Epithelial cell of prostate (primary cell): ENCODE data around the gene CHSY3.

Experiments used
- DNase-seq: peaks from one replicate; pipeline ENCODE4 v3.0.0-alpha.2; 2011; ENCODE audit warnings: low read depth, low spot score
- H3K27ac ChIP-seq: fragments of 450-650 bp; 2 replicates; pipeline ENCODE4 v1.5.1; 2017; ENCODE audit warnings: mild to moderate bottlenecking

Gene CHSY3

DNA sequence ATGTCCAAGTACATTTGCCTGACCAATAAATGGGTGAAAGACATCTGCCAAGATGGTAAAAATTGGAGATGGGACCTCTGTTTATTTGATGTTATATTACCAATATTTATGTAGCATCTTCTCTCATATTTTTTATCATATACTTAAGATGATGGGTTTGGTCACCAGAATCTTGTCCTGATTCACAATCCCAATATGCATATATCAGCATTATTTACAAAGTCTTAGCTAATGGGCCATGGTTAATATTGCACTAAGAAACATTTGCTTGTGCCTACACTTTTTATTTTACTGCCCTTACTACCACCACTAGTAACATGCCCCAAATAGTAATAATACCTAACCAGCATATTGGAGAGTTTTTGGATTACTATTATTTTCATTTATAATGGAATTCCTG, 116.7 kb downstream of the CHSY3 start:
- DNase-seq = no peak
- no peak overlapping the region for H3K27ac ChIP-seq

DNA sequence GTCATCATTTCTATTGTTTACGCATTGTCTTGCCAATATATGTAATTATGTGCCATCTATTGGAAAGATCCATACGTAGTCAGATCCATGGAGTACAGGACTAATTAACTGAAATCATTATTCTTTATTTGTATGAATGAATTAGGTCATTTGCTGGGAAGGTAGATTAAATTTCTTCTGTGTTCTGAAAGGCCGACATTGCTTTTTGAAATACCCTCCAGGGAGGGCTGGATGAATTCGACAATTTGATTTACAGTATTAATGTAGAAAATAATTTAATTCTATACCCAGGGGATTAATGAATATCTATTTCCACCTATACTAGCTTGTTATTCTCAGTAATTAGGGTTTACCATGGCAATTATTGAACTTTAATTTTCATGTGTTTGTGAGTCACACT, 117.6 kb downstream of the CHSY3 start:
- no peak overlapping the region for H3K27ac ChIP-seq
- no peak for DNase-seq

DNA sequence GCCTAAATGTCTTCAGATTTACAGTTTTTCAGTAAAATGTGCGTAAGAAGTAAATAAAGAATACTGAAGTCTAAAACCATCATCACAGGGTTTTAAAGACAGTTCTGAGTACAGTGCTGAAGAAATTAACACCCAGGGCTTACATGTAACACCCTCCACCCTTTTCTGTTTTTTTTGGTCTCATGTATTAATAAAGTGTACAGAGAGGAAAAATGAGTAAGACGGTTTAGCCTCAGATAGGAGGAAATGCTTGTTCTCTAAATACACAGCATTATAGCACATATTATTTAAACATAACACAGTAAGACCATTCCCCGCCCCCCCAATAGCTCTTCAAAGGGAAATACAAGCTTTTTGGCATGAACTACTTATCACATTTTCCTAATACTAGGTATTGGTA, 119.3 kb downstream of the CHSY3 start:
- no peak for DNase-seq
- no peak overlapping the region for H3K27ac ChIP-seq

DNA sequence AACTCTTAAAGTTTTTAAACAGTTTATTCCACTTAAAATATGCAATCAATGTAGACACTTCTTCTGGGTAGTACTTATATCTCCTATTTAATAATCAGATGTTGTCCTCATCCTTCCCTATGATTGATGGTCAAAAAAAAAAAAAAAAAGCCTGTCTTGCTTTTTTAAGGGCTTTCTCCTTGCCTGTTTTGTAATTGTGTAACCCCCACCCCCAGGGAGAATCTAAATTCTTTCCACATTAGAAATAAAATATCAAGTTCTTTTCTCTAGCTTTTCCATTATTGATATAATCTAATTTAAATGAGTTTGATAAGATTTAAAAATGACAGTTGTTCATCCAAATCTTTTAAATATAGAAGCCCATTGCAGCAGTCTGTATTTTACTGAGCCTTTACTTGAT, 119.7 kb downstream of the CHSY3 start:
- no peak overlapping the region for H3K27ac ChIP-seq
- no peak for DNase-seq

DNA sequence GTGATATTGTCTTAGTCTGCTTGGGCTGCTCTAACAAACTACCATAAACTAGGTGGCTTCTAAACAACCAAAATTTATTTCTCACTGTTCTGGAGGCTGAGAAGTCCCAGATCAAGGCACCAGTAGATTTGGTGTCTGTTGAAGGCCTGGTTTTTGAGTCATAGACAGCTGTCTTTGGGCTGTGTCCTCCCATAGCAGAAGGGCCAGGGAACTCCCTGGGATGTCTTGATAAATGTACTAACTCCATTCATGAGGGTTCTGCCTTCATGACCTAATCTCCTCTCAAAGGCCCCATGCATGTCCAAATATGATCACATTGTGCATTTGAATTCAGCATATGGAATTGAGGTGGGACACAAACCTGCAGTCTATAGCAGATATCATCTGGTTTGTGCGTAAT, 121.2 kb downstream of the CHSY3 start:
- no peak overlapping the region for H3K27ac ChIP-seq
- no peak for DNase-seq

DNA sequence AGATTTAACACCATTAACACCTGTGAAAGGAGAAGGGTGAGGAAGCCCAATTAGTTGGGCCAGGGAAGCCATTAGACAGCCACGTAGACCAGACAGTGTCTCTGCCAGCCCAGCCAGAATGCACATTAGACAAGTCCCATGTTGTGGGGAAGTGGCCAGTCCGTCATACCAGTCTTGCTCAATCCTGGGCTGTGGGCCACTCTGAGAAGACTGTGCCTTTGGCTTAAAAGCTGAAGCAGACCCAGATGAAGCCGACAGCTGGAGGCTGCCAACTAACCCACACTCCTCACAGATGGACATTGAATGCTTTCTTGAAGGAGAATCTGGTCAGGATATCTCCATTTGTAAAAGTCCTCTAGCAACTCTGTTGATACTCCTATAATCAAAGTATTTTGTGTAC, 128.5 kb downstream of the CHSY3 start:
- DNase-seq = no peak
- H3K27ac ChIP-seq = no peak overlapping the region

DNA sequence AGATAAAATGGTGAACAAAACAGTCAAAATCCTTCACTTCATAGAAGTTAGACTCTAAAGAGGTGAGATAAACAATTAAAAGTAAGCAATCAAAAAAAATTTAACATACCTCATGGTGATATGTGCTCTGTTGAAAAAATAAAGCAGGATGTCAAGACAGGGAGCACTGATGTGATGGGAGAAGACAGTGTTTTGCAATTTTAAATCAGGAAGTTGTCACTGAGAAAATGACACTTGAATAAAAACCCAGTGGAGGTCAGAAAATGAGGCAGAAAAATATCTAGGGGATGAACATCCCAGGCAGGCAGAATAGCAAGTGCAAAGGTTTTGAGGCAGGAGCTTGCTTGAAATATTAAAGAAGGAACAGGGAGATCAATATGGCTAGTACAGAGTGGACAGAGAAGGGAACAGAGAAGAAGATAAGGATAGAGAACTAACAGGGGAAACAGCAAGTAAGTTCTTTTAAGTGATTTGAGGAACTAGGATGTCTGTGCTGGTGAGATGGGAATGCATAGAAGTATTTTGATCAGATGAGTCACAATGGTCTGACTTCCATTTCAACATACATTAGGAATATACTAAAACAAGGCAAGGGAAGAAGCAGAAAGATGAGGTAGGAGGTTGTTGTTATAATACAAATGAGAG, 130.4 kb downstream of the CHSY3 start:
- H3K27ac ChIP-seq = no peak overlapping the region
- no peak for DNase-seq

DNA sequence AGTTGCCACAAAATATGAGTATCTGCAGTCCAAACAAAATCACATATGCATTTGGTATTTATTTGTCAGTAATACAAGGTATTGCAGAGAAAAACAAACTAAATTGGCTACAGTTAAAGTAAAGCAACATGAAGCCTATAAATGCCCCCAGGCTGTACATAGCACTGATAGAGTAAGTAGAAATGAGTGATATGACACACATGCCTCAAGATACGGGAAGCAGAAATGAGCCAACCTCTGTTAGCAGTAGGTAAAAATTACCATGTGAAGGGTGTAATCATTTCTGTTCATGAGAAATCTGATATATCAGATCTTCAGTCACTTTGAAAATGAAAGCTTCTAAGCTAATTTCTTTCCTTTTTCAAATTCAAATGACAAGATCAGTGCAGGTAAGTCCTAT, 131.1 kb downstream of the CHSY3 start:
- no peak for DNase-seq
- H3K27ac ChIP-seq = no peak overlapping the region

DNA sequence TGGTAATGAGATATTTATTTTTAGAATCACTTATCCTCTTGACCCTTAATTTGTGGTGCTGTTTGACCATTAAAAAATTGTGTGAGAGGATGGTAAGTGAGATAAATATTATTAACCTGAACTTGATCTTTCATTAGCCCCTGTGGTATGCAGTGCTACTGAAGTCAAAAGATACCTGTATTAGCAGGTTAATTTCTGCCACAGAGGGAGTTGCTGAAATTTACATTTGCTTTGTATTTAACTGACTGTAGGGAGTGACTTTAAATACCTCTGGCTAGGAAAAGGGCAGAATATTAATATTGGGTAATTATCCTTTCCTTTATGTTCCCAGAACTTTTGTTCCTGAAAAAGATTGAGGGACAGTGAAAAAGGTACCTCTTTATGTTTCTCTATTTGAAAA, 133.6 kb downstream of the CHSY3 start:
- DNase-seq = no peak
- no peak overlapping the region for H3K27ac ChIP-seq

DNA sequence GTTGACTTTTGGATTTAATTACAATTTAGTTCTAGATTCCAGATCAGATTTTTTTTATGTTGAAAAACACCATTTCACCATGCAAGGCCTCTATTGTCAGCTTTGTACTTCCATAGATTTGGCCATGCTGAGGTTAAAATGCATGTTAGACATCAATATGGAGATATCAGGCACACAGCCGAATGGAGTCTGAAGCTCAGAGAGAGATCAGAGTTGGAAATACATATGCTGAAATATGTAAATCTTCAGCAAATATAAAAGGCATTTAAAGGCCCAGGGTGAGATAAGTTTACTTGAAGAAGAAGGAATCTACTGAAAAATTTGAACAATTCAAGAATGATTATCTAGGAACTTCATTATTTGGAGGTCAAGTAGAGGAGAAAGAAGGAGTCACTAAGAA, 139.6 kb downstream of the CHSY3 start:
- DNase-seq = no peak
- H3K27ac ChIP-seq = no peak overlapping the region

DNA sequence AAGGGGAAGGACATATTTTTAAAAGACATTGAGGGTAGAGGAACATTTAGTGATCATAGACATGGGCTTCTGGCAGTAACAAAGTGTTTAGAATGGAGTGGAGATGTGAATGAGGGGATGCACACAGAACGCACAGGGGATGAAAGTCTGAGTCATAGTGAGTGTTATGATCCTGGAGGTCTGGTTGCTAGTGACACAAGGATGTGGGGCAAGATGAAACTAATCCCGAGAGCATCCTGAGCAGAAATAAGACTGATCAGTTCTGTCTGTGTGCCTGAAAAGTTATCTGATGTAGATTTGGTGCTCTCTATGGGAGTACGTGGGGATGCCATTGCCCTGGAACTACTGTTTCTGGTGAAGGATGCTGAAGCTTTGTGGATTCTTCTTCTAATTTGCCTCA, 141.1 kb downstream of the CHSY3 start:
- no peak for DNase-seq
- H3K27ac ChIP-seq = no peak overlapping the region

DNA sequence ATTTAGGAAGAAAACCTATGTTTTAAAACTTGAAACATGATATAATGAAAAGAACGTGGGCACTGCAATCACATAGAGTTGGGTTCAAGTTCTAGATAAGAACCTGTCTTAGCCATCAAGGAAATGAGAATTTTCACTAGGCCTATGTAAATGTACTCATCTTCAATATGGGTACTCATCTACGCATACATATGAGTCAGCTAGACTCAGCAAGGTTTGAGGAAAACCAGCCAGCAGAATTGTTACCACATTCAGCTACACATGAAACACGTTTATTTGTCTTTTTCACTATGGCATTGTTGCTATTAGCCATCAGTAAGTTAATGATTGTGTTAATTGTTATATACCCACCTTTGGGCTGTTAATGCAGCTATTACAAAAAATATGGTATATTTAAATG, 146.3 kb downstream of the CHSY3 start:
- no peak for DNase-seq
- H3K27ac ChIP-seq = no peak overlapping the region

DNA sequence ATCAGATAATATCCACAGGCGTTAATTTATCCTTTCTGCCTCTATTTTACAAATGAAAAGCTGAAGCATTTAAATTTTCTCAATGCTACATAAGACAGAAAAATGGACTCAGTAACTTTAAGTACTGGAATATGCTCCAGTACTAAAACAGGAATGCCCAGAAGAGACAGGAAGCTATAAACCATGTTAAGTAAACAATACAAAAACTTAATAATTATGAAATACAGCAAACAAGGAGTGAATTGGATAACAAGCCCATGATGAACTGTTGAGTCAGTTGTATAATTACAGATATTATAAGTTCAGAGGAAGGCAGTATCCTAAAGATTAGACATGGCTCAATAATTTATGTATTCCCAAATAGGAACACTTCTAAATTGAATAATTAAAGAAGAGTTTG, 148.5 kb downstream of the CHSY3 start:
- DNase-seq = no peak

DNA sequence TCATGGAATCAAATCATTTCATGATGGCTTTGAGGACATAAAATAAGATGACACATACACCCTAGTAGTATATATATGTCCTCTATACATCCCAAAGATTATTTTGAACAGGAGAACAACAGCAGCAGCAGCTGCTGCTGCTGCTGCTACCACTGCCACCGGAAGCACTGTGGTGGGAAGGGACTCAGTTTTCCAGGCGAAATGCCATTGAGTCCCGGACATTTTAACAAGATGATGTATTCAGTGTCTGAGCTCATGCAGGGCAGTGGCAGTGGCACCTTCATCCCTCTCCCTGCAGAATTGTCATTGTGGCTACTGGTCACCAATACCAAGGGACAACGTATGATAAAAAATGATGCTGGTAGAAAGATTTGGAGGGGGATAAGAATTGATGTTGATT, 151.3 kb downstream of the CHSY3 start:
- no peak overlapping the region for H3K27ac ChIP-seq
- DNase-seq = no peak

More for the DNA sequence above, 148.5 kb downstream of the CHSY3 start:
- H3K27ac ChIP-seq = no peak overlapping the region

DNA sequence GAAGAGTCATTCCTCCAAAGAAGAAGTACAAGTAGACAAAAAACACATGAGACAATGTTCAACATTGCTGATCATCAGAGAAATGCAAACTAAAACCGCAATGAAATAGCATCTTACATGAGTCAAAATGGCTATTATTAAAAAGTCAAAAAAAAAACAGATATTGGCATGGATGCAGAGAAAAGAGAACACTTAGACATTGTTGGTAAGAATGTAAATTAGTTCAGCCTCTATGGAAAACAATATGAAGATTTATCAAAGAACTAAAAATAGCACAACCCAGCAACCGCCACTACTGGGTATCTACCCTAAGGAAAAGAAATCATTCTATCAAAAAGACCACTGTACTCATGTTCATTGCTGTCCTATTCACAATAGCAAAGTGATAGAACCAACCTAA, 157.5 kb downstream of the CHSY3 start:
- no peak overlapping the region for H3K27ac ChIP-seq
- DNase-seq = no peak

DNA sequence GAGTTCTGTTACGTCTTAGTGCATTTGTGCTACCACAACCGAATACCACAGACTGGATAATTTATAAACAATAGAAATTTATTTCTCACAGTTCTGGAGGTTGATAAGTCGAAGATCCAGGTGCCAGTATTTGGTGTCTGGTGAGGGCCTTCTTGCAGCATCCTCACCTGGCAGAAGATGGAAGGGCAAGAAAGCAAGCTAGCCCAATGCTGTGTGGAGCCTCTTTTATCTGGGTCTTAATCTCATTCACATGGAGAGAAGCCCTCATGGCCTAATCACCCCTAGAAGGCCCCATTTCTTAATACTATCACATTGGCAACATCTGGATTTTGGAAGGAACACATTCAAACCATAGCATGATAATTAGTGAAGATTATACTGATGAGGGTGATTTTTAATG, 159.3 kb downstream of the CHSY3 start:
- no peak overlapping the region for H3K27ac ChIP-seq
- DNase-seq = no peak

DNA sequence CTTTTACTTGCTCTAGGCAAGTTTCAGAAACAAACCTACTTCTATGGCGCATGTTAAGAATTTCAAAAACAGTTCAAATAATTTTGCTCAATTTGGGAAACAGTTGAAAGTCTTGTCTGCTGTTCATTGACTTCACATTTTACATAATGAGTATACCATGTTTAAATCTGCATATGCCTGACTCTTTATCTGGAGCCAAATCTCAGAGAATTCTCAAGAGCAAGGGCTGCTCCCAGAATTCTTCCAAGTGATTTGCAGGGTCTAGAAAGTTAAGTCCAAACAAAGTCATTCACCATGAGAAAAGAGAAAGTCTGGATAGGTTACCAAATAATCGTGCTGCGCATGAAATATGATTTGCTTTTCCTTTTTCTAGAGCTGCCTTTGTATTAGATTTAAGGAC, 160.2 kb downstream of the CHSY3 start:
- DNase-seq = no peak
- H3K27ac ChIP-seq = no peak overlapping the region

DNA sequence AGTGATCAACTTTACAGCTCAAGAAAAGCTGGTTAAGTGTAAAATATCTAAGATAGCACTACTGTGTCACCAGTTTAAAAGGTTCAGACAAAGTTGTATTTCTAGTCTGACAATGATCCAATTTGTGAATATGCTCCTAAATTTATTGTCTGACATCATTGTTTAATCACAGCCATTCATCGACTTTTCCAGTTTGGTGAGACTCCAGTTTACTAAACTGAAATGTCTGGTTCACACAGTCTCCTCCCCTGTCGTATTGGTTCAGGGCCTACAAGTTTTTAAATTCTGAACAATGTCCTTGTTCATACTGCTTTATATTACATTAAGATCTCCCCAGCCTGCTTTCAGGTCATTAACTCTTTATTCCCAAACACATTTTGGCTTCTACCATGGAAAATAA, 161.4 kb downstream of the CHSY3 start:
- no peak for DNase-seq
- no peak overlapping the region for H3K27ac ChIP-seq

DNA sequence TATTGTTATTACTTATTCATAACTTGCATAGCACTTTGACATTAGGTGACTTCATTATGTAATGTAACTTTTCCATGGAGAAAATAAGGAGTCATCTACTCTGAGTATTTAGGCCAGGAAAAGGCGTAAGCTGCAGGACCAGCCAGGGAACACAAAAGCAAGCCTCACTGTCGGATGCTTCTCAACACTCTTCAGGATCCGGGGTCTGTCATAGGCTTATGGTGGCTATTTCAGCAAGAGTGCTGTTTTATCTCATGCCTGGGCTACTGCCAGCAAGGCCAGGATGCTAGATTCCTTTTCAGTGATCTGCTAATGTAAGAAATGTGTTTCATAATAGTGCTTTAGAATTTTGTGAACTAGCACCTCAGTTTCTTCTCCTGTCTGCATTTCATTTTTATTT, 162.4 kb downstream of the CHSY3 start:
- H3K27ac ChIP-seq = no peak overlapping the region
- no peak for DNase-seq

DNA sequence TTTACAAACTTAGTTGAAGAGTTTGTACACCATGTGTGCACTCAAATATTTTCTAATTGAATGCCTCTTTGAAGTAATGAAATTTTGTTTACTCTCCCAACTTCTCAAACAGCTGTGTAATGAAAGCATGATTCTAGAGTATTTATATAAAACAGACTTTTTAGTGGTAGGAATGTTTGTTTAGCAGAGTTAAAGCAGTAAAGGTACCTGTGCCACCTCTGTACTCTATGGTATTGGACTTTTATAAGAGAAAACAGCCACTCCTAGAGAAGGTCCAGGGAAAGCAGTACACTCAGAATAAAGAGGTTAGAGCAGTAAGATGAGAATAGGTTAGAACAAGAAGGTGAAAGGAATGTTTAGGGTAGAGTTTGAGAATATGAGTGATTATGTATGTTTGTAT, 163.1 kb downstream of the CHSY3 start:
- no peak for DNase-seq
- no peak overlapping the region for H3K27ac ChIP-seq

DNA sequence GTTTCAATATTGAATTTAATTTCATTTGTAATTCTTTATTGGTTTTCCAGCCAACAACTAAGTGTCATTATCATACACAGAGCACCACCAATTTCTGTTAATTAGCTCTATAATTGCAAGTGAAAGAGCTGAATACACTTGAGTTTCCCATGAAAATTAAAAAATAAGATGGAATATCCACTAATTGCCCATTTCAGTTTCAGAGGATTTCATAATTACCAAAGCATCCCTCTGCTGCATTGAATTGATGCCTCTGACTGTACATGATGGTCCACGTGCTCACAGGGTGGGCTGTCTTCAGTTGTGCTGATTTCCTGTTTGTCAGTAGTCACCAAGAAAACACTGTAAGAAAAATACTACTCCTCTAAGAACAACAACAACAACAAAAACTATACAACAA, 163.8 kb downstream of the CHSY3 start:
- DNase-seq = no peak

DNA sequence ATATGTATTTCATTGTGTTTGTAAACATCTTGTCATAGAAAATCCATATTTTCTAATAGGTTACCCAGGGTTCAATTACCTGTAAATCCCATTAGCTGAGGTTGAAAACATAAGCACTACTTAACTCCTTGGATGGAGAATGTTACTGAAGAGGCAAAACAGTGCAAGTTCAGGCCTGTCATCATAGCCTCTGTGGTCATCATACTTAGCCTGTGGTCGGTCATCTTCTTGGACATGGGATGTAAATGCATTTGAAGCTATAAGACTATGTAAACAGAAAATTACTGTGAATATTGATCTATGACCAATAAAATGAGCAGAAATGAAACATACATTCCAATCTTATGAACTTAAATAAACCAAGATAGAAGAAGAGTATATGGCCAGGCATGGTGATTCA, 164.7 kb downstream of the CHSY3 start:
- no peak overlapping the region for H3K27ac ChIP-seq
- DNase-seq = no peak

More for the DNA sequence above, 163.8 kb downstream of the CHSY3 start:
- no peak overlapping the region for H3K27ac ChIP-seq

DNA sequence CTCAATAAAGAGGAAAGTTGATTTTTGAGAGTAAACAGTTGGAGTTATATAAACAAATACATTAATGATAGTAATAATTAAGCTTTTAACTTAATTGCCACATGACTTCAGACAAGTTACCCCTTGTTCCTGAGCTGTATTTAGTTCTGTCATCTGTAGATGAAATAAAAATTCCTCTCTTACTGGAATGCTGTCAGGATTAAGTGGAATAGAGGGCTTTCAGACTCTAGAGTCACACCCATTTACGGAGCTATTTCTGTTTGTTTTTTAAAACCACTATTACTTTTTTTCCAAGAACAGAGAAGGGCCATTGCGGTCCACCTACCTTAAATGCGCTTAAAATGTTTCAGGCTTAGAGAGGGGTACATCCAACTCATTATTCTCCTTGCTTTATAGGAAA, 170.6 kb downstream of the CHSY3 start:
- no peak for DNase-seq
- H3K27ac ChIP-seq = no peak overlapping the region
